OCI-LY1 (cell line): ENCODE measurements around the gene CD300C.

Experiments
- EZH2 ChIP-seq: fragments of 200-600 bp; sonication (generic), shearing (Covaris generic); IDR thresholded peaks from 2 replicates; pipeline ENCODE4 v1.8.0; 2017; ENCODE audit warnings: borderline replicate concordance, mixed run types, mild to moderate bottlenecking, antibody characterized with exemption, low read length, moderate library complexity, mixed read lengths
- TF ChIP-seq, protein P1 (sequence below): fragments of 200-600 bp; sonication (generic), shearing (Covaris generic); IDR thresholded peaks from 2 replicates; pipeline ENCODE4 v1.5.1; 2017; ENCODE audit warnings: mild to moderate bottlenecking, antibody characterized with exemption, low read length, moderate library complexity, mixed read lengths

DNA sequence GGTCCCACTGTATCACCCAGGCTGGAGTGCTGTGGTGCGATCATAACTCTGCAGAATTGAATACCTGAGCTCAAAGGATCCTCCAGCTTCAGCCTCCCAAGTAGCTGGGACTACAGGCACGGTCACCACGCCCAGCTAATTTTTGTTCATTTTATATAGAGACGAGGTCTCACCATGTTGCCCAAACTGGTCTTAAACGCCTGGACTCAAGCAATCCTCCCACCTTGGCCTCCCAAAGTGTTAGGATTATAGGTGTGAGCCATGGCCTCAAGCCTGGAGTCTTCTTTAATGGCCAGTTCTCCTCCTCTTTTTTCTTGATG is 15.1 kb downstream of the CD300C start:
- no peak for TF ChIP-seq EZH2
- TF ChIP-seq, protein P1, sequence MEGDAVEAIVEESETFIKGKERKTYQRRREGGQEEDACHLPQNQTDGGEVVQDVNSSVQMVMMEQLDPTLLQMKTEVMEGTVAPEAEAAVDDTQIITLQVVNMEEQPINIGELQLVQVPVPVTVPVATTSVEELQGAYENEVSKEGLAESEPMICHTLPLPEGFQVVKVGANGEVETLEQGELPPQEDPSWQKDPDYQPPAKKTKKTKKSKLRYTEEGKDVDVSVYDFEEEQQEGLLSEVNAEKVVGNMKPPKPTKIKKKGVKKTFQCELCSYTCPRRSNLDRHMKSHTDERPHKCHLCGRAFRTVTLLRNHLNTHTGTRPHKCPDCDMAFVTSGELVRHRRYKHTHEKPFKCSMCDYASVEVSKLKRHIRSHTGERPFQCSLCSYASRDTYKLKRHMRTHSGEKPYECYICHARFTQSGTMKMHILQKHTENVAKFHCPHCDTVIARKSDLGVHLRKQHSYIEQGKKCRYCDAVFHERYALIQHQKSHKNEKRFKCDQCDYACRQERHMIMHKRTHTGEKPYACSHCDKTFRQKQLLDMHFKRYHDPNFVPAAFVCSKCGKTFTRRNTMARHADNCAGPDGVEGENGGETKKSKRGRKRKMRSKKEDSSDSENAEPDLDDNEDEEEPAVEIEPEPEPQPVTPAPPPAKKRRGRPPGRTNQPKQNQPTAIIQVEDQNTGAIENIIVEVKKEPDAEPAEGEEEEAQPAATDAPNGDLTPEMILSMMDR = no peak
